Lower leg skin (tissue), 4 donors: Measurements from ENCODE around the gene PLXDC2. TPM values are rescaled to one million over a fixed set of nuclear protein-coding genes. Genes with fewer than 3 reads are reported as not detected.

Experiments
- DNase-seq, 2 donors: peaks; one replicate each; pipeline ENCODE4 v3.0.0-alpha.2; 2019; ENCODE audit warnings: low spot score in 2 of 2
- H3K4me3 ChIP-seq: fragments of 200-600 bp; sonication (generic); 2 replicates; pipeline ENCODE4 v1.5.1; 2017; ENCODE audit warnings: mild to moderate bottlenecking, low read depth; ENCODE audit not compliant: poor library complexity, severe bottlenecking
- POLR2A ChIP-seq, 2 donors: fragments of 450-650 bp; IDR thresholded peaks; one replicate each; pipeline ENCODE4 v1.6.1; 2016 to 2017; ENCODE audit warnings: antibody characterized with exemption in 2 of 2, mild to moderate bottlenecking in 1 of 2, moderate library complexity in 1 of 2
- whole genome bisulfite sequencing, 2 donors: methylation state at CpG; one replicate each; pipeline ENCODE4 v1.1.5; 2018; 5-methylcytosine and 5-hydroxymethylcytosine counted together
- intact Hi-C: fragments of 100-400 bp; cut with DNase I; formaldehyde crosslinking; loops from one replicate; pipeline ENCODE4 v1.15.0; 2023; ENCODE audit warnings: low total_unique reads
- total RNA-seq, 4 donors: library from RNA; depleted of rRNA; stranded (reverse); fragments of >200 nt; gene quantifications; one replicate each; pipeline ENCODE4 v1.1.0, GENCODE V29; 2016
- TF ChIP-seq, protein P1 (sequence below), 3 donors: fragments of 450-650 bp; IDR thresholded peaks; one replicate each; pipeline ENCODE4 v1.5.1; 2016; ENCODE audit warnings: antibody characterized with exemption in 3 of 3, mild to moderate bottlenecking in 3 of 3, moderate library complexity in 2 of 3

The PLXDC2 gene
- total RNA-seq, 4 donors from 2014 or later, result 75.3 to 113 (median 95.3) TPM

DNA sequence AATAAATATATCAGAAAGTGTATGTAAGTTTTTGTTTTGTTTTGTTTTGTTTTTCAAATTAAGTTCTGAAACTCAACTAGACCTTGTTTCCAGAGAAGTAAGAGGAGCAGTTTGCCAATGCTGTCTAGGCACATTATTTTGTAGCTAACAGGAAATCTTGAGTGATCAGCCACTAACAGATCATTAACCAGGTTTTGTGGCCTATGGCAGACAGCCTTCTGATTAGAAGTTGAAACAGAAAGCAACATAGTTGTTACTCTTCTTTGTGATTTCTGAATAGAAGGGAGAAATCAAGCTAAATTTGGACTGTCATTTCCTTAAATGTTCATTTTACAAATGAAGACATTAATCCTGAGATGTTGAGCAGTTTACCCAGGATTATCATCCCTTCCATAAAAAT, 142.6 kb downstream of the PLXDC2 start:
- no peak overlapping the region for H3K4me3 ChIP-seq
- TF ChIP-seq, protein P1, sequence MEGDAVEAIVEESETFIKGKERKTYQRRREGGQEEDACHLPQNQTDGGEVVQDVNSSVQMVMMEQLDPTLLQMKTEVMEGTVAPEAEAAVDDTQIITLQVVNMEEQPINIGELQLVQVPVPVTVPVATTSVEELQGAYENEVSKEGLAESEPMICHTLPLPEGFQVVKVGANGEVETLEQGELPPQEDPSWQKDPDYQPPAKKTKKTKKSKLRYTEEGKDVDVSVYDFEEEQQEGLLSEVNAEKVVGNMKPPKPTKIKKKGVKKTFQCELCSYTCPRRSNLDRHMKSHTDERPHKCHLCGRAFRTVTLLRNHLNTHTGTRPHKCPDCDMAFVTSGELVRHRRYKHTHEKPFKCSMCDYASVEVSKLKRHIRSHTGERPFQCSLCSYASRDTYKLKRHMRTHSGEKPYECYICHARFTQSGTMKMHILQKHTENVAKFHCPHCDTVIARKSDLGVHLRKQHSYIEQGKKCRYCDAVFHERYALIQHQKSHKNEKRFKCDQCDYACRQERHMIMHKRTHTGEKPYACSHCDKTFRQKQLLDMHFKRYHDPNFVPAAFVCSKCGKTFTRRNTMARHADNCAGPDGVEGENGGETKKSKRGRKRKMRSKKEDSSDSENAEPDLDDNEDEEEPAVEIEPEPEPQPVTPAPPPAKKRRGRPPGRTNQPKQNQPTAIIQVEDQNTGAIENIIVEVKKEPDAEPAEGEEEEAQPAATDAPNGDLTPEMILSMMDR (IDR thresholded peaks at IDR 0.05), result no peak
- TF ChIP-seq POLR2A (IDR thresholded peaks at IDR 0.05), result no peak
- intact Hi-C loops, result no loop called here
- no peak for DNase-seq

DNA sequence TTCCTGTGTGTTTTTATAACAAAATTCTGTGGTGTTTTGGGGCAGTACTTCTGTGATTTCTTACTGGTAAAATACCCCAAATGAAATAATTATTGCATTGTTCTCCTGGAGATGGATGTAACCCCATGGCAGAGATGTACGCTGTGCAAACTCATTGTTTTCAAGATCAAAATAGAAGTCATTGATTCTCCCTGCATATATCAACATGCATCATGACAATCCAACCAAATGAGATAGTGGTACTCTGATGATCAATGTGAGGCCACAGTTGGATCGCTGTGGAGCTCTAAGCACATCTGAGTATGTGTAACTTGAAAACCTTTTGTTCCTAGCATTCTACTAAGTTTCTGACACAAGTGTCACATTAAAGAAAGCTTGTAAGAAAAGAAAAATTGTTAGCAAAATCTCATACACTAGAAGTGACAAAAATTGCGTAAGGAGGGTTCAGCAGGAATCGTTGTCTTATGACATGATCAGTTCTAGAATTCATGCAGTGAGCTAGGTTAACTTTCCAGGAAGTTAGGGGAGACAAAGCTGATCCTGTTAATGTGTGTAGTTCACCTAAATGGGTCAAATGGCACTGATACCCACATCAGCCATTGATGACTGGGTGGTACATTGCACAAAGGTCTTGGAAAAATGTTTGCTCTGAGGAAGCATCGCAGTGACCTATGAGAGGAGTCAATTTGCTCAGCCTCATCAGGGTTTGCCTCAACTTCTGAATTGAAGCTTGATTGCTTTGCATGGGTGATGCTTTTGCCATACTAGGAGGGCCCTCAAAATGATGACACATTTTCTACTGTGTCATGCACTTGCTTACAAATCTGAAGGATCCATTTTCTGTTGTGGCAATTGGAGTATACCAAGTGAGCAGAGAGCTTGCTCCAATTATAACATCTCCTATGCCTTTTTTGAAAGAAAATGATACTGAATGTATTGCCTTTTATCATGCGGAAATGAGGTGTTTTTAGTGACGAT, 145.1 kb downstream of the PLXDC2 start:
- H3K4me3 ChIP-seq, result no peak overlapping the region
- WGBS, 2 donors, result 90 to 91% methylated on average over 7 of the region's 7 CpGs
- intact Hi-C loops, result no loop called here
- no peak for DNase-seq
- TF ChIP-seq POLR2A (IDR thresholded peaks at IDR 0.05), result no peak
- TF ChIP-seq, protein P1 (IDR thresholded peaks at IDR 0.05), result no peak

GRCh38 chr10:19964625-19965024, 148.4 kb downstream of the PLXDC2 start:
- H3K4me3 ChIP-seq, result no peak overlapping the region
- WGBS, 2 donors, result 75 to 90% methylated on average over 2 of the region's 2 CpGs
- intact Hi-C loops, result no loop called here
- no peak for TF ChIP-seq POLR2A (IDR thresholded peaks at IDR 0.05)
- TF ChIP-seq, protein P1 (IDR thresholded peaks at IDR 0.05), result no peak
- DNase-seq, result no peak

DNA sequence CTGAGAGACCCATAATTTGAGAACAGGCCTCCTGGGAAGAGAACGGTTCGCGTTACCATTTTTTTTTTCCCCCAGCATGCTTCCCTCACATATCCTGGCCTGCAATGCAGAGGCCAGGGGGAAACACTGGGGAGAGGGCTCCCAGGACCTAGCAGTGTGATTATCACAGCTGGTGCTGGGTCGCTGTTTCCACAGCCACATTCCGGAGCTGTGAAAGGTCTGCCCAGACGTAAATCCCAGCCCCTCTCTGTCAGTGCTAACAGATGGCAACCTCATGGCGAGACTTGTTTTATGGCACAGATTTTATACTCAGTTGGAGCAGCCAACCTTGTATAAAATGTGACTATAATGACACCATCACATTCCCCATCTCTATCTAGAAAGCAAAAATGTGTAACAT, 150.5 kb downstream of the PLXDC2 start:
- 89 to 93% methylated on average over 7 of the region's 7 CpGs for WGBS, 2 donors
- DNase-seq, result no peak
- H3K4me3 ChIP-seq, result no peak overlapping the region
- intact Hi-C loops, result no loop called here
- no peak for TF ChIP-seq POLR2A (IDR thresholded peaks at IDR 0.05)
- TF ChIP-seq, protein P1 (IDR thresholded peaks at IDR 0.05), result no peak

DNA sequence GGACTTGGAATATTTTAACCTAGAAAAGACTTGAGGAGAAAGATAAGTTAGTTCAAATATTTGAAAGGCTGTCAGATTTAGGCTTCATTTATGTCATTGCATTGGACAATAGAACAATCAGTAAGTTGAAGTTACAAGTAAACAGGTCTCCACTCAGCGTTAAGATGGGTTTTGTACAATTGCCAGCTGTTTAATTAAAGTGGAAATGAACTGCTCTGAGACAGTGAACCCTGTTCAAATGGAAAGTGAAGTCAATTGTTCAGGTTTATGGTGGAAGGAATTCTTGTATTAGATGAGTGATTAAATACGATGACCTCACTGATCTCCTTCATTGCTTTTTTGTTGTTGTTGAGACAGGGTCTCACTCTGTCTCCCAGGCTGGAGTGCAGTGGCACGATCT, 151.7 kb downstream of the PLXDC2 start:
- H3K4me3 ChIP-seq, result no peak overlapping the region
- DNase-seq, result no peak
- TF ChIP-seq, protein P1 (IDR thresholded peaks at IDR 0.05), result no peak
- TF ChIP-seq POLR2A (IDR thresholded peaks at IDR 0.05), result no peak
- intact Hi-C loops, result no loop called here
- WGBS, 2 donors, result 71 to 78% methylated on average over 3 of the region's 3 CpGs
